K562 (cell line): ENCODE measurements around the gene HES4. TPM values are rescaled to one million over a fixed set of nuclear protein-coding genes. Genes with fewer than 3 reads are reported as not detected.

Source experiments
- ATF2 ChIP-seq: sonication (generic); formaldehyde crosslinking; IDR thresholded peaks from 2 replicates; pipeline ENCODE4 v1.8.1; 2022; ENCODE audit warnings: missing genetic modification reagents
- CXXC5 ChIP-seq: fragments of 250-450 bp; sonication (Bioruptor Pico); IDR thresholded peaks from 2 replicates; pipeline ENCODE4 v1.8.0; 2022; ENCODE audit warnings: inconsistent platforms, mild to moderate bottlenecking, moderate library complexity
- FOXP1 ChIP-seq: sonication (generic); formaldehyde crosslinking; IDR thresholded peaks from 2 replicates; pipeline ENCODE4 v1.8.0; 2022; ENCODE audit warnings: mild to moderate bottlenecking, missing genetic modification reagents
- HMGN3 ChIP-seq: IDR thresholded peaks from 2 replicates; pipeline ENCODE4 v1.6.1; 2011; ENCODE audit warnings: borderline replicate concordance, low read depth, mild to moderate bottlenecking, mixed read lengths, low read length; ENCODE audit not compliant: insufficient read length; ENCODE audit errors: extremely low read depth
- KDM2B ChIP-seq: fragments of 250-450 bp; sonication (Bioruptor Pico); IDR thresholded peaks from 2 replicates; pipeline ENCODE4 v1.8.0; 2021; ENCODE audit warnings: mild to moderate bottlenecking, moderate library complexity
- NFIX ChIP-seq: fragments of 250-450 bp; sonication (Bioruptor Pico); IDR thresholded peaks from 2 replicates; pipeline ENCODE4 v1.4.0; 2020; ENCODE audit warnings: low read depth, mild to moderate bottlenecking, moderate library complexity
- NONO ChIP-seq, 2 experiments: fragments of 200-400 bp in 1 of 2; fragments of 450-650 bp in 1 of 2; formaldehyde crosslinking in 1 of 2; IDR thresholded peaks; 2 replicates each; pipeline ENCODE4 v1.6.1; 2017; ENCODE audit warnings: low read depth in 2 of 2, mild to moderate bottlenecking in 2 of 2, moderate library complexity in 2 of 2, low read length in 1 of 2
- NRF1 ChIP-seq, 2 experiments: fragments of 450-650 bp; IDR thresholded peaks in 1 of 2; conservative IDR thresholded peaks in 1 of 2; 2 replicates each; pipeline ENCODE4 v1.6.1; 2014; ENCODE audit warnings: mild to moderate bottlenecking in 2 of 2
- PHF8 ChIP-seq: fragments of 200-600 bp; sonication (generic); IDR thresholded peaks from 2 replicates; pipeline ENCODE4 v1.6.1; 2012; ENCODE audit warnings: mixed run types, mild to moderate bottlenecking, inconsistent platforms, low read length, moderate library complexity, borderline replicate concordance
- POLR2G ChIP-seq: fragments of 200-400 bp; formaldehyde crosslinking; IDR thresholded peaks from 2 replicates; pipeline ENCODE4 v1.6.1; 2017; ENCODE audit warnings: low read depth, mild to moderate bottlenecking, antibody characterized with exemption, low read length, moderate library complexity
- RAD21 ChIP-seq, 2 experiments: fragments of 250-450 bp in 1 of 2; fragments of 450-650 bp in 1 of 2; sonication (Bioruptor Pico) in 1 of 2; formaldehyde crosslinking in 1 of 2; IDR thresholded peaks in 1 of 2; conservative IDR thresholded peaks in 1 of 2; 2 replicates each; pipeline versions ENCODE4 v1.4.0 to v1.8.0; 2020 to 2022; ENCODE audit warnings: mild to moderate bottlenecking in 2 of 2, moderate library complexity in 1 of 2
- RB1 ChIP-seq: fragments of 450-650 bp; IDR thresholded peaks from 2 replicates; pipeline ENCODE4 v1.6.1; 2017; ENCODE audit warnings: low read depth, mild to moderate bottlenecking
- RBBP5 ChIP-seq: fragments of 200-600 bp; sonication (generic); IDR thresholded peaks from 2 replicates; pipeline ENCODE4 v1.6.1; 2012; ENCODE audit warnings: borderline replicate concordance, mild to moderate bottlenecking, low read length, control low read depth, inconsistent platforms; ENCODE audit not compliant: insufficient read depth, poor library complexity, severe bottlenecking
- THAP12 ChIP-seq: fragments of 250-450 bp; sonication (Bioruptor Pico); IDR thresholded peaks from 2 replicates; pipeline ENCODE4 v1.9.0; 2021; ENCODE audit warnings: mild to moderate bottlenecking, inconsistent platforms
- YY1 ChIP-seq, 3 experiments: IDR thresholded peaks; 2 replicates each; pipeline ENCODE4 v1.6.1; 2011; ENCODE audit warnings: low read length in 2 of 3, mild to moderate bottlenecking in 2 of 3, moderate library complexity in 2 of 3, borderline replicate concordance in 1 of 3, control low read depth in 1 of 3, low read depth in 1 of 3; ENCODE audit not compliant: insufficient read depth in 3 of 3, insufficient replicate concordance in 2 of 3, control insufficient read depth in 1 of 3, insufficient read length in 1 of 3; ENCODE audit errors: extremely low read depth in 1 of 3
- ZC3H11A ChIP-seq: IDR thresholded peaks from 2 replicates; pipeline ENCODE4 v1.6.1; 2012; ENCODE audit warnings: low read depth, low read length, improper control_type of control experiment
- ZC3H4 ChIP-seq: sonication (generic); formaldehyde crosslinking; IDR thresholded peaks from 2 replicates; pipeline ENCODE4 v1.9.0; 2021; ENCODE audit warnings: missing genetic modification reagents, borderline replicate concordance
- ZNF121 ChIP-seq: sonication (generic); formaldehyde crosslinking; conservative IDR thresholded peaks from 2 replicates; pipeline ENCODE4 v1.8.0; 2022; ENCODE audit warnings: missing genetic modification reagents
- ZNF584 ChIP-seq: fragments of 200-800 bp; sonication (Bioruptor generic); IDR thresholded peaks from 2 replicates; pipeline ENCODE4 v1.6.1; 2016; ENCODE audit warnings: low read depth, mild to moderate bottlenecking, missing genetic modification characterization, missing compliant biosample characterization
- ZNF639 ChIP-seq, 2 experiments: fragments of 200-800 bp in 1 of 2; sonication (Bioruptor generic) in 1 of 2; sonication (generic) in 1 of 2; formaldehyde crosslinking in 1 of 2; IDR thresholded peaks in 1 of 2; conservative IDR thresholded peaks in 1 of 2; 2 replicates each; pipeline versions ENCODE4 v1.5.0 to v1.6.1; 2016 to 2020; ENCODE audit warnings: missing compliant biosample characterization in 1 of 2, missing genetic modification characterization in 1 of 2, missing genetic modification reagents in 1 of 2
- polyA plus RNA-seq, 8 experiments: library from polyadenylated mRNA; depleted of rRNA in 4 of 8; stranded (reverse) in 5 of 8; unstranded in 3 of 8; fragments of >200 nt; fragmentation: Nextera tagmentation in 2 of 8; fragmentation: Illumina TruSeq in 1 of 8; extraction: Ambion mirVana in 2 of 8; extraction: Trizol in 1 of 8; gene quantifications; 2 replicates each; pipeline versions ENCODE4 v1.2.1 to v1.2.3, GENCODE V29; 2011 to 2014; ENCODE audit warnings: inconsistent platforms in 1 of 8, missing spikeins in 1 of 8
- total RNA-seq, 7 experiments: library from RNA; depleted of rRNA in 6 of 7; stranded (reverse); fragments of >200 nt in 6 of 7; fragmentation: Illumina TruSeq in 2 of 7; extraction: Trizol in 2 of 7; gene quantifications; 2 replicates each; pipeline versions ENCODE4 v1.2.1 to v1.2.3, GENCODE V29; 2011 to 2021; ENCODE audit warnings: low replicate concordance in 1 of 7

The HES4 gene
- total and polyA plus RNA-seq, 9 of the 15 experiments (the other 6 are each of a cell fraction or from before 2014, with no cell fraction given): 0.21 to 43.7 (median 5.3) TPM; not detected in 2

- TF ChIP-seq RBBP5: peak; percentile 68
- no peak for TF ChIP-seq RAD21 (CRISPR knock-in tag; conservative IDR thresholded peaks at IDR 0.05 in 1 of 2, IDR thresholded peaks at IDR 0.05 in 1 of 2)
- peak; percentile 27 for TF ChIP-seq CXXC5 (CRISPR knock-in tag)
- TF ChIP-seq YY1 (IDR thresholded peaks at IDR 0.05; ENCODE audit: borderline replicate concordance in 1 of 3, control insufficient read depth in 1 of 3, extremely low read depth in 1 of 3, insufficient read depth in 3 of 3, insufficient read length in 1 of 3, insufficient replicate concordance in 2 of 3, low read depth in 1 of 3, low read length in 2 of 3): peak in 2 of 3 experiments; percentile 41 to 50
- TF ChIP-seq HMGN3: peak; percentile 31
- TF ChIP-seq POLR2G: peak; percentile 80
- TF ChIP-seq FOXP1: 0 out of 2 replicates have a peak, but pooled peaks have one; percentile 35
- no peak for TF ChIP-seq ZC3H4 (CRISPR knock-in tag)
- no peak for TF ChIP-seq NFIX (CRISPR knock-in tag)
- TF ChIP-seq NRF1 (conservative IDR thresholded peaks at IDR 0.05 in 1 of 2, IDR thresholded peaks at IDR 0.05 in 1 of 2): peak in 1 of 2 experiments; percentile 21; a peak in 2 of 4 replicates
- no peak for TF ChIP-seq ZC3H11A
- TF ChIP-seq ZNF121 (CRISPR knock-in tag): no peak
- TF ChIP-seq THAP12 (CRISPR knock-in tag): peak; percentile 64
- TF ChIP-seq ZNF639 (CRISPR knock-in tag; conservative IDR thresholded peaks at IDR 0.05 in 1 of 2, IDR thresholded peaks at IDR 0.05 in 1 of 2): peak in 1 of 2 experiments; percentile 20; a peak in 1 of 4 replicates
- TF ChIP-seq ZNF584: no peak
- TF ChIP-seq KDM2B: 0 out of 2 replicates have a peak, but pooled peaks have one; percentile 60
- TF ChIP-seq RB1: peak; percentile 84
- TF ChIP-seq NONO (IDR thresholded peaks at IDR 0.05; ENCODE audit: low read depth in 2 of 2, low read length in 1 of 2): peak in 1 of 2 experiments; percentile 83; a peak in 2 of 4 replicates
- TF ChIP-seq ATF2 (CRISPR knock-in tag): no peak
- peak; percentile 68; the same call in 1 of the 2 replicates for TF ChIP-seq PHF8
Observed at GRCh38 chr1:1020000-1020404, 20.1 kb upstream of the HES4 start, which contains the start of gene AGRN (continued).
